ENCODE results near the gene ORAI2.

- TF ChIP-seq CTCF (IDR thresholded peaks at IDR 0.05) (no peak), POLR2AphosphoS5 (IDR thresholded peaks at IDR 0.05) (no peak)
Measured at GRCh38 chr7:102417105-102417504, 16.3 kb upstream of the ORAI2 start.

Measured in stomach (tissue), 4 donors.